Neural progenitor cell (in vitro differentiated cells): Measurements from ENCODE around the gene MGA.

ENCODE experiments used
- CTCF ChIP-seq: fragments of 200-600 bp; sonication (generic); IDR thresholded peaks from 2 replicates; pipeline ENCODE4 v1.5.1; 2017; ENCODE audit warnings: antibody characterized with exemption, mild to moderate bottlenecking
- EZH2 ChIP-seq: fragments of 200-600 bp; sonication (generic); IDR thresholded peaks from 2 replicates; pipeline ENCODE4 v1.6.1; 2017; ENCODE audit warnings: antibody characterized with exemption, mild to moderate bottlenecking, moderate library complexity
- EZH2phosphoT487 ChIP-seq: fragments of 200-600 bp; sonication (generic); IDR thresholded peaks from 2 replicates; pipeline ENCODE4 v1.6.1; 2017; ENCODE audit warnings: antibody characterized with exemption

- TF ChIP-seq CTCF: no peak
- no peak for TF ChIP-seq EZH2
- TF ChIP-seq EZH2phosphoT487: no peak
These were observed 29.6 kb downstream of the MGA start for GRCh38 chr15:41689834-41690233.
